NCI-H82 (cell line): ENCODE measurements around the gene ADAR.
A peak's percentile ranks its signal among the peaks of the same experiment; 100 is the strongest.

Experiments
- DNase-seq: peaks from one replicate; lab custom pipeline; 2025; lab: John Stamatoyannopoulos, UW

Gene ADAR

GRCh38 chr1:154558720-154559465 is 49.1 kb downstream of the ADAR start:
- peak; percentile 100 for DNase-seq

GRCh38 chr1:154557939-154558719 is 49.9 kb downstream of the ADAR start, which contains the start of gene UBE2Q1:
UBE2Q1 (minus strand) TSS chr1:154558662; CDS start chr1:154558553, 109 bp downstream.
- DNase-seq: peak; percentile 59

- DNase-seq: no peak
Measured at GRCh38 chr1:154557248-154557938, 50.6 kb downstream of the ADAR start.

- no peak for DNase-seq
Measured at GRCh38 chr1:154556422-154556821, 51.6 kb downstream of the ADAR start.

- no peak for DNase-seq
Measured at GRCh38 chr1:154553056-154554030, 54.6 kb downstream of the ADAR start.

GRCh38 chr1:154552036-154552435 is 56.0 kb downstream of the ADAR start:
- DNase-seq: no peak

GRCh38 chr1:154551474-154551873 is 56.5 kb downstream of the ADAR start:
- DNase-seq: no peak

GRCh38 chr1:154550657-154551056 is 57.3 kb downstream of the ADAR start:
- no peak for DNase-seq

- no peak for DNase-seq
Measured at GRCh38 chr1:154550070-154550469, 57.9 kb downstream of the ADAR start.

GRCh38 chr1:154549202-154549770 is 58.7 kb downstream of the ADAR start:
- no peak for DNase-seq

GRCh38 chr1:154548028-154548427 is 60.0 kb downstream of the ADAR start:
- no peak for DNase-seq

GRCh38 chr1:154547105-154547732 is 60.8 kb downstream of the ADAR start:
- no peak for DNase-seq

GRCh38 chr1:154546264-154547063 is 61.5 kb downstream of the ADAR start:
- peak; percentile 84 for DNase-seq

- no peak for DNase-seq
Measured at GRCh38 chr1:154541231-154541630, 66.8 kb downstream of the ADAR start.

- no peak for DNase-seq
Measured at GRCh38 chr1:154539486-154540483, 68.2 kb downstream of the ADAR start.

- no peak for DNase-seq
Measured at GRCh38 chr1:154536570-154536969, 71.4 kb downstream of the ADAR start.

GRCh38 chr1:154533952-154534844 is 73.8 kb downstream of the ADAR start:
- peak; percentile 76 for DNase-seq
